Esophagus squamous epithelium (tissue), 4 donors: Measurements from ENCODE around the gene LBHD2.

ENCODE experiments used
- POLR2A ChIP-seq, 4 donors: fragments of 450-650 bp; IDR thresholded peaks; one replicate each; pipeline ENCODE4 v1.6.1; 2017; ENCODE audit warnings: antibody characterized with exemption in 4 of 4, mild to moderate bottlenecking in 4 of 4, moderate library complexity in 3 of 4
- TF ChIP-seq, protein P1 (sequence below), 6 experiments: fragments of 450-650 bp in 4 of 6; fragments of 200-600 bp in 2 of 6; sonication (generic) in 2 of 6; IDR thresholded peaks; one replicate each; pipeline ENCODE4 v1.5.1; 2016 to 2019; ENCODE audit warnings: antibody characterized with exemption in 6 of 6, mild to moderate bottlenecking in 4 of 6, moderate library complexity in 4 of 6

DNA sequence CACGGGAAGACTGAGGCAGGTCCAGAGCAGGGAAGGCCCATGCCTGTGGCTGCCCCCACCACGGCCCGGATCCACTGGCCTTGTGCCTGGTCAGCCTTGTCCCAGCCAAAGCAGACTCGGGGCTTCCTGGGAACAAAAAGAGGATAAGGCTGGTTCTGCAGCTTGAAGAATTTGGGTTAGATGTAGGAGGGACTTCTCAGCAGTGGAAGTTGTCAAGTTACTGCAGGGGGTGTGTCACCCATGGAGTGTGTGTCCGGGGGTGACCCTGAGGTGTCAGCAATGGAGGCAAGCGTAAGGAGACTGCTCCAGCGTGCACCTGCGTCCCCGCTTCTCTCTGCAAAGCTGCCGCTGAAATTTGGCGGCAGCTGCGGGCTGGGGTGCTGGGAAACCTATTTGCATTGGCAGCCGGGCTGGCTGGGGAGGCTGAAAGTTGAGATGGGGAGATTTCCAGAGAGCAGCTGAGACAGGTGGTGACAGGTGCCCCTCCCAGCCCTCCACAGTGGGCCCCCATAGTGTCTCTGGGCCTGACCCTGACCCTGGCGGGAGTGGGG, 26.7 kb downstream of the LBHD2 start:
- TF ChIP-seq, protein P1, sequence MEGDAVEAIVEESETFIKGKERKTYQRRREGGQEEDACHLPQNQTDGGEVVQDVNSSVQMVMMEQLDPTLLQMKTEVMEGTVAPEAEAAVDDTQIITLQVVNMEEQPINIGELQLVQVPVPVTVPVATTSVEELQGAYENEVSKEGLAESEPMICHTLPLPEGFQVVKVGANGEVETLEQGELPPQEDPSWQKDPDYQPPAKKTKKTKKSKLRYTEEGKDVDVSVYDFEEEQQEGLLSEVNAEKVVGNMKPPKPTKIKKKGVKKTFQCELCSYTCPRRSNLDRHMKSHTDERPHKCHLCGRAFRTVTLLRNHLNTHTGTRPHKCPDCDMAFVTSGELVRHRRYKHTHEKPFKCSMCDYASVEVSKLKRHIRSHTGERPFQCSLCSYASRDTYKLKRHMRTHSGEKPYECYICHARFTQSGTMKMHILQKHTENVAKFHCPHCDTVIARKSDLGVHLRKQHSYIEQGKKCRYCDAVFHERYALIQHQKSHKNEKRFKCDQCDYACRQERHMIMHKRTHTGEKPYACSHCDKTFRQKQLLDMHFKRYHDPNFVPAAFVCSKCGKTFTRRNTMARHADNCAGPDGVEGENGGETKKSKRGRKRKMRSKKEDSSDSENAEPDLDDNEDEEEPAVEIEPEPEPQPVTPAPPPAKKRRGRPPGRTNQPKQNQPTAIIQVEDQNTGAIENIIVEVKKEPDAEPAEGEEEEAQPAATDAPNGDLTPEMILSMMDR (IDR thresholded peaks at IDR 0.05), result no peak
- no peak for TF ChIP-seq POLR2A (IDR thresholded peaks at IDR 0.05)
